Measurements from ENCODE around the gene PSD2.

- TF ChIP-seq FOXP2 (optimal IDR thresholded peaks at IDR 0.05; ENCODE audit: control extremely low read depth, extremely low read length, insufficient read depth) (no peak), EZH2 (IDR thresholded peaks at IDR 0.05) (no peak)
These were observed 38.6 kb upstream of the PSD2 start for GRCh38 chr5:139756971-139757370.

Measured in SK-N-MC (cell line).